OCI-LY7 (cell line): ENCODE results near the gene TMEM214. TPM values are rescaled to one million over a fixed set of nuclear protein-coding genes. Genes with fewer than 3 reads are reported as not detected.
A peak's percentile ranks its signal among the peaks of the same experiment; 100 is the strongest.

ENCODE experiments used
- BruUV-seq: library from RNA; stranded (reverse); fragments of 400-500 nt; replicated peaks from 2 replicates; lab custom pipeline; 2021; lab: Mats Ljungman, UMichigan
- CTCF ChIA-PET: fragments of 300-600 bp; sonication (Branson Sonifier 250); formaldehyde crosslinking; loops from one replicate; lab custom pipeline; 2022; ENCODE audit warnings: antibody characterized with exemption; ENCODE audit not compliant: unreplicated experiment; lab: Charles Lee
- POLR2A ChIA-PET: fragments of 300-600 bp; sonication (Branson Sonifier 250); formaldehyde crosslinking; loops from one replicate; lab custom pipeline; 2022; ENCODE audit warnings: antibody characterized with exemption; lab: Charles Lee
- DNase-seq: peaks from one replicate; pipeline ENCODE4 v3.0.0-alpha.2; 2015; ENCODE audit warnings: low spot score
- H2AFZ ChIP-seq: fragments of 200-600 bp; sonication (generic), shearing (Covaris generic); 2 replicates; pipeline ENCODE4 v1.6.1; 2014; ENCODE audit warnings: mild to moderate bottlenecking, antibody characterized with exemption, low read length, moderate library complexity
- H3K27ac ChIP-seq: fragments of 200-600 bp; sonication (generic); 2 replicates; pipeline ENCODE4 v1.5.1; 2014; ENCODE audit warnings: mixed run types, low read depth, mild to moderate bottlenecking, moderate library complexity, low read length, inconsistent platforms; ENCODE audit not compliant: poor library complexity, severe bottlenecking
- H3K36me3 ChIP-seq: fragments of 200-600 bp; sonication (generic); 2 replicates; pipeline ENCODE4 v1.6.1; 2014; ENCODE audit warnings: mild to moderate bottlenecking, antibody characterized with exemption, low read length, moderate library complexity, mixed read lengths; ENCODE audit not compliant: insufficient read depth
- H3K4me1 ChIP-seq: fragments of 200-600 bp; sonication (generic); 2 replicates; pipeline ENCODE4 v1.5.1; 2014; ENCODE audit warnings: mild to moderate bottlenecking, low read length; ENCODE audit not compliant: insufficient read depth, poor library complexity, severe bottlenecking
- H3K4me2 ChIP-seq: fragments of 200-600 bp; sonication (generic); 2 replicates; pipeline ENCODE4 v1.6.1; 2014; ENCODE audit warnings: mild to moderate bottlenecking, low read length
- H3K4me3 ChIP-seq: fragments of 200-600 bp; sonication (generic); 2 replicates; pipeline ENCODE4 v1.5.1; 2014; ENCODE audit warnings: mild to moderate bottlenecking, low read depth, low read length; ENCODE audit not compliant: poor library complexity, severe bottlenecking
- H3K79me2 ChIP-seq: fragments of 200-600 bp; sonication (generic); 2 replicates; pipeline ENCODE4 v1.6.1; 2016; ENCODE audit warnings: low read depth, mild to moderate bottlenecking, low read length, moderate library complexity, mixed read lengths; ENCODE audit not compliant: insufficient read depth
- H3K9me2 ChIP-seq: fragments of 200-600 bp; sonication (generic); 2 replicates; pipeline ENCODE4 v1.6.1; 2016; ENCODE audit warnings: mild to moderate bottlenecking, low read length, mixed read lengths; ENCODE audit not compliant: insufficient read depth
- H3K9me3 ChIP-seq: fragments of 200-600 bp; sonication (generic); 2 replicates; pipeline ENCODE4 v1.6.1; 2014; ENCODE audit warnings: mild to moderate bottlenecking, mixed run types, low read length, mixed read lengths
- H4K20me1 ChIP-seq: fragments of 200-600 bp; sonication (generic); 2 replicates; pipeline ENCODE4 v1.6.1; 2014; ENCODE audit warnings: mild to moderate bottlenecking, antibody characterized with exemption, low read length, moderate library complexity, mixed read lengths; ENCODE audit not compliant: insufficient read depth
- EZH2phosphoT487 ChIP-seq: fragments of 200-600 bp; sonication (generic); IDR thresholded peaks from 2 replicates; pipeline ENCODE4 v1.6.1; 2018; ENCODE audit warnings: low read depth, borderline replicate concordance, mild to moderate bottlenecking, mixed run types, antibody characterized with exemption, low read length, moderate library complexity, mixed read lengths
- intact Hi-C: fragments of 100-400 bp; cut with micrococcal nuclease; formaldehyde crosslinking; loops from one replicate; pipeline ENCODE4 v1.10.0; 2022; ENCODE audit not compliant: unreplicated experiment
- total RNA-seq, 2 experiments: library from RNA; depleted of rRNA in 1 of 2; stranded (reverse); fragments of >200 nt in 1 of 2; shearing (Covaris generic) in 1 of 2; gene quantifications; 2 replicates each; pipeline ENCODE4 v1.2.3, GENCODE V29; 2014 to 2022
- TF ChIP-seq, protein P1 (sequence below): fragments of 200-600 bp; sonication (generic); conservative IDR thresholded peaks from 2 replicates; pipeline ENCODE4 v1.5.1; 2014; ENCODE audit warnings: mild to moderate bottlenecking, antibody characterized with exemption, low read length, moderate library complexity, mixed read lengths

TMEM214 gene
- total RNA-seq, 2 experiments from 2014 or later = 32.0 to 78.6 TPM

DNA sequence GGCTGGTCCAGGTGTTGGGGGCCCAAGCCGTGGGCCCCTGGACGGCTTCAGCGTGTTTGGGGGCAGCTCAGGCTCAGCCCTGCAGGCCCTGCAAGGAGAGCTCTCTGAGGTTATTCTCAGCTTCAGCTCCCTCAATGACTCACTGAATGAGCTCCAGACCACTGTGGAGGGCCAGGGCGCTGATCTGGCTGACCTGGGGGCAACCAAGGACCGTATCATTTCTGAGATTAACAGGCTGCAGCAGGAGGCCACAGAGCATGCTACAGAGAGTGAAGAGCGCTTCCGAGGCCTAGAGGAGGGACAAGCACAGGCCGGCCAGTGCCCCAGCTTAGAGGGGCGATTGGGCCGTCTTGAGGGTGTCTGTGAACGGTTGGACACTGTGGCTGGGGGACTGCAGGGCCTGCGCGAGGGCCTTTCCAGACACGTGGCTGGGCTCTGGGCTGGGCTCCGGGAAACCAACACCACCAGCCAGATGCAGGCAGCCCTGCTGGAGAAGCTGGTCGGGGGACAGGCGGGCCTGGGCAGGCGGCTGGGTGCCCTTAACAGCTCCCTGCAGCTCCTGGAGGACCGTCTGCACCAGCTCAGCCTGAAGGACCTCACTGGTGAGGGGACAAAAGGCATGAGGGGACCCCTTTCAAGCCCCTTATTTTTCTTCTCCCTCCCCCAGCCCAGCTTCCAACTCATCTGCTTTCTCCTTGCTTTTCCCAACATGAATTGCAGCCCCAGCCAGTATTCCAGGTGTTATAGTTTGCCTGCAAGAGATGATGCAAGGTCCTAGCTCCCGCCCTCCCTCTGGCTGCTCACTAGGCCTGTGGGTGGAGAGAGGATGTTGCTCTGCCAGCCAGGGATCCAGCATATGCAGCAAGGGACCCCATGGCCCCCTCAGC, 50.9 kb downstream of the TMEM214 start:
- Histone ChIP-seq H2AFZ (no peak overlapping the region), H4K20me1 (no peaks in the 10 kb centered on the region), H3K27ac (no peak overlapping the region), H3K36me3 (no peaks in the 10 kb centered on the region), H3K9me2 (no peaks in the 10 kb centered on the region), H3K4me2 (no peak overlapping the region), H3K9me3 (no peaks in the 10 kb centered on the region), H3K79me2 (no peaks in the 10 kb centered on the region), H3K4me1 (peaks cover 54% of the 10 kb centered on the region), H3K4me3 (no peak overlapping the region)
- ChIA-PET POLR2A (interaction anchor here (0.7 to 1.7 kb wide), 2 partner anchors 31 to 33 kb away, joined by 3 read pairs; no protein-coding TSS in a partner anchor), CTCF (interaction anchor here (0.9 kb wide), 1 partner anchor 11 kb away, joined by 3 read pairs; no protein-coding TSS in a partner anchor)
- DNase-seq = no peak
- intact Hi-C loops = no loop called here
- no TSS peak for BruUV-seq
- TF ChIP-seq EZH2phosphoT487 = no peak
- TF ChIP-seq, protein P1, sequence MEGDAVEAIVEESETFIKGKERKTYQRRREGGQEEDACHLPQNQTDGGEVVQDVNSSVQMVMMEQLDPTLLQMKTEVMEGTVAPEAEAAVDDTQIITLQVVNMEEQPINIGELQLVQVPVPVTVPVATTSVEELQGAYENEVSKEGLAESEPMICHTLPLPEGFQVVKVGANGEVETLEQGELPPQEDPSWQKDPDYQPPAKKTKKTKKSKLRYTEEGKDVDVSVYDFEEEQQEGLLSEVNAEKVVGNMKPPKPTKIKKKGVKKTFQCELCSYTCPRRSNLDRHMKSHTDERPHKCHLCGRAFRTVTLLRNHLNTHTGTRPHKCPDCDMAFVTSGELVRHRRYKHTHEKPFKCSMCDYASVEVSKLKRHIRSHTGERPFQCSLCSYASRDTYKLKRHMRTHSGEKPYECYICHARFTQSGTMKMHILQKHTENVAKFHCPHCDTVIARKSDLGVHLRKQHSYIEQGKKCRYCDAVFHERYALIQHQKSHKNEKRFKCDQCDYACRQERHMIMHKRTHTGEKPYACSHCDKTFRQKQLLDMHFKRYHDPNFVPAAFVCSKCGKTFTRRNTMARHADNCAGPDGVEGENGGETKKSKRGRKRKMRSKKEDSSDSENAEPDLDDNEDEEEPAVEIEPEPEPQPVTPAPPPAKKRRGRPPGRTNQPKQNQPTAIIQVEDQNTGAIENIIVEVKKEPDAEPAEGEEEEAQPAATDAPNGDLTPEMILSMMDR = no peak

DNA sequence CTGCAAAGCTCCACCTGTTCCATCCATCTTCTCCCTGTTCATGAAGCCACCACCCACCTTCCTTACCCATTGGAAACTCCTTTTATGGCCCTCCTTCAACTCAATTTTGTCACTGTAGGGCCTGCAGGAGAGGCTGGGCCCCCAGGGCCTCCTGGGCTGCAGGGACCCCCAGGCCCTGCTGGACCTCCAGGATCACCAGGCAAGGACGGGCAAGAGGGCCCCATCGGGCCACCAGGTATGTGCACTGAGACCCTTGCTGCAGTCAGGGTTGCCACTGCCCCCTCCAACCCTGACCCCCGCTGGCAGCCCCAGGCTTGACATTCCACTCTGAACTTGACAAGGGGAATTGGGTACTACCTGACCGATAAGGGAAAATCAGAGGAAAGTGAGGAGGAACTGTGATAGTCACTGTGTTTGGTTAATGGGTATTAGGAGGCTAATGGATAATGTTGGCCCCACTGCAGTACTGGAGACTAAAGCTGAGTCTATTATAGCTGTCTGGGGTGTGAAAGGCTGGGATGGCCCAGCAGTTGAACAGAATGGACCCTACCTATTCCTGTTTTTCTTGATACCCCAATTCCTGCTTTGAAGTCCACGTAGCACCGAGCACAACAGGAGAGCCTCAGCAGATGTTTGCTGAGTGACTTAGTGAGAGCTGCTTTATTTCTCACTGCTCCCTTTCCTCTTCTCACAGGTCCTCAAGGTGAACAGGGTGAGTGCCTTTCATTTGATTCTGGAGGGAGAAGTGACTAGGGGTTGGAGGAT, 51.7 kb downstream of the TMEM214 start:
- TSS peak; percentile 67 for BruUV-seq
- intact Hi-C loops = no loop called here
- CTCF ChIA-PET = interaction anchor here (0.9 kb wide), 1 partner anchor 12 kb away, joined by 3 read pairs; no protein-coding TSS in a partner anchor
- Histone ChIP-seq H4K20me1 (no peaks in the 10 kb centered on the region), H2AFZ (no peak overlapping the region), H3K36me3 (no peaks in the 10 kb centered on the region), H3K4me3 (no peak overlapping the region), H3K27ac (no peak overlapping the region), H3K79me2 (no peaks in the 10 kb centered on the region), H3K4me2 (no peak overlapping the region), H3K9me3 (no peaks in the 10 kb centered on the region), H3K9me2 (no peaks in the 10 kb centered on the region), H3K4me1 (peaks cover 58% of the 10 kb centered on the region)
- POLR2A ChIA-PET = interaction anchor here (0.7 to 1.7 kb wide), 2 partner anchors 30 to 34 kb away, joined by 3 read pairs; no protein-coding TSS in a partner anchor
- TF ChIP-seq, protein P1 = no peak
- TF ChIP-seq EZH2phosphoT487 = no peak
- no peak for DNase-seq
